Osteocyte (in vitro differentiated cells): Measurements from ENCODE around the gene GPC3. TPM values are rescaled to one million over a fixed set of nuclear protein-coding genes. Genes with fewer than 3 reads are reported as not detected.

Source experiments
- DNase-seq: peaks from one replicate; pipeline ENCODE4 v3.0.0; 2021; ENCODE audit warnings: mixed read lengths; ENCODE audit not compliant: unreplicated experiment; ENCODE audit errors: extremely low spot score
- H3K27ac Mint-ChIP-seq: one replicate; pipeline ENCODE4 v1.8.0; 2021; ENCODE audit warnings: mild to moderate bottlenecking, mixed read lengths; ENCODE audit not compliant: unreplicated experiment
- H3K27me3 Mint-ChIP-seq: one replicate; pipeline ENCODE4 v1.8.0; 2021; ENCODE audit warnings: mixed read lengths; ENCODE audit not compliant: unreplicated experiment
- H3K36me3 Mint-ChIP-seq: one replicate; pipeline ENCODE4 v1.8.0; 2021; ENCODE audit warnings: mixed read lengths; ENCODE audit not compliant: unreplicated experiment
- H3K4me1 Mint-ChIP-seq: one replicate; pipeline ENCODE4 v1.8.0; 2021; ENCODE audit warnings: mixed read lengths; ENCODE audit not compliant: unreplicated experiment
- H3K4me3 Mint-ChIP-seq: one replicate; pipeline ENCODE4 v1.8.0; 2021; ENCODE audit warnings: mild to moderate bottlenecking, moderate library complexity, mixed read lengths; ENCODE audit not compliant: unreplicated experiment
- H3K9me3 Mint-ChIP-seq: one replicate; pipeline ENCODE4 v1.8.0; 2021; ENCODE audit warnings: mixed read lengths; ENCODE audit not compliant: unreplicated experiment
- total RNA-seq: library from RNA; stranded (reverse); gene quantifications from 2 replicates; pipeline ENCODE4 v1.2.1, GENCODE V29; 2021
- TF ChIP-seq, protein P1 (sequence below): fragments of 200-600 bp; sonication (generic); IDR thresholded peaks from 2 replicates; pipeline ENCODE4 v1.5.0; 2021; ENCODE audit warnings: antibody characterized with exemption, mild to moderate bottlenecking, moderate library complexity

GPC3 gene
- total RNA-seq, 1 donor from 2014 or later: 19.6 TPM

- no peak for DNase-seq
- no peak overlapping the region for H3K27ac Mint-ChIP-seq
- no peaks in the 10 kb centered on the region for H3K27me3 Mint-ChIP-seq
- no peaks in the 10 kb centered on the region for H3K9me3 Mint-ChIP-seq
- H3K36me3 Mint-ChIP-seq: no peaks in the 10 kb centered on the region
- H3K4me1 Mint-ChIP-seq: no peaks in the 10 kb centered on the region
- TF ChIP-seq, protein P1, sequence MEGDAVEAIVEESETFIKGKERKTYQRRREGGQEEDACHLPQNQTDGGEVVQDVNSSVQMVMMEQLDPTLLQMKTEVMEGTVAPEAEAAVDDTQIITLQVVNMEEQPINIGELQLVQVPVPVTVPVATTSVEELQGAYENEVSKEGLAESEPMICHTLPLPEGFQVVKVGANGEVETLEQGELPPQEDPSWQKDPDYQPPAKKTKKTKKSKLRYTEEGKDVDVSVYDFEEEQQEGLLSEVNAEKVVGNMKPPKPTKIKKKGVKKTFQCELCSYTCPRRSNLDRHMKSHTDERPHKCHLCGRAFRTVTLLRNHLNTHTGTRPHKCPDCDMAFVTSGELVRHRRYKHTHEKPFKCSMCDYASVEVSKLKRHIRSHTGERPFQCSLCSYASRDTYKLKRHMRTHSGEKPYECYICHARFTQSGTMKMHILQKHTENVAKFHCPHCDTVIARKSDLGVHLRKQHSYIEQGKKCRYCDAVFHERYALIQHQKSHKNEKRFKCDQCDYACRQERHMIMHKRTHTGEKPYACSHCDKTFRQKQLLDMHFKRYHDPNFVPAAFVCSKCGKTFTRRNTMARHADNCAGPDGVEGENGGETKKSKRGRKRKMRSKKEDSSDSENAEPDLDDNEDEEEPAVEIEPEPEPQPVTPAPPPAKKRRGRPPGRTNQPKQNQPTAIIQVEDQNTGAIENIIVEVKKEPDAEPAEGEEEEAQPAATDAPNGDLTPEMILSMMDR: no peak
- H3K4me3 Mint-ChIP-seq: no peak overlapping the region
These were observed 303.5 kb downstream of the GPC3 start for GRCh38 chrX:133681897-133682296.

DNA sequence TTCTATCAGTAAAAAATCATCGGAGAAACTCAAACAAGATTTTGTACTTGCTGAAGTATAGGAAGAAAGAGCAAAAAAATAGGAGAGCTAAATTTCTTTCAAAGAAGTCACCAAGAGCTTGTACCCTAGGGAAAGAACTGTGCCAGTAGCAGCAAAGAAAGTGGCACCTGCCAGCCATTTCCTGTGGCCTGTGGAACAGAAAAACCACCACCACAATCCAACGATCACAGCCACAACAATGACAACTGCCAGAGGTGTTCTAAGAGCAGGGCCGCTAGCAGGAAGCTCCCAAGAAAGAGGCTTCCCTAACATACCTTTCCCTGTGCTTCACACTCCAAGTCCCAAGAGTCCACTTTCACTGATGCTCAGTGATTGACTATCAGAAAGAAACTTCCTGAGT, 304.0 kb downstream of the GPC3 start:
- Mint-ChIP-seq H3K27ac (no peak overlapping the region), H3K9me3 (no peaks in the 10 kb centered on the region), H3K4me1 (no peaks in the 10 kb centered on the region), H3K4me3 (no peak overlapping the region), H3K27me3 (no peaks in the 10 kb centered on the region), H3K36me3 (no peaks in the 10 kb centered on the region)
- TF ChIP-seq, protein P1: no peak
- DNase-seq: no peak

DNA sequence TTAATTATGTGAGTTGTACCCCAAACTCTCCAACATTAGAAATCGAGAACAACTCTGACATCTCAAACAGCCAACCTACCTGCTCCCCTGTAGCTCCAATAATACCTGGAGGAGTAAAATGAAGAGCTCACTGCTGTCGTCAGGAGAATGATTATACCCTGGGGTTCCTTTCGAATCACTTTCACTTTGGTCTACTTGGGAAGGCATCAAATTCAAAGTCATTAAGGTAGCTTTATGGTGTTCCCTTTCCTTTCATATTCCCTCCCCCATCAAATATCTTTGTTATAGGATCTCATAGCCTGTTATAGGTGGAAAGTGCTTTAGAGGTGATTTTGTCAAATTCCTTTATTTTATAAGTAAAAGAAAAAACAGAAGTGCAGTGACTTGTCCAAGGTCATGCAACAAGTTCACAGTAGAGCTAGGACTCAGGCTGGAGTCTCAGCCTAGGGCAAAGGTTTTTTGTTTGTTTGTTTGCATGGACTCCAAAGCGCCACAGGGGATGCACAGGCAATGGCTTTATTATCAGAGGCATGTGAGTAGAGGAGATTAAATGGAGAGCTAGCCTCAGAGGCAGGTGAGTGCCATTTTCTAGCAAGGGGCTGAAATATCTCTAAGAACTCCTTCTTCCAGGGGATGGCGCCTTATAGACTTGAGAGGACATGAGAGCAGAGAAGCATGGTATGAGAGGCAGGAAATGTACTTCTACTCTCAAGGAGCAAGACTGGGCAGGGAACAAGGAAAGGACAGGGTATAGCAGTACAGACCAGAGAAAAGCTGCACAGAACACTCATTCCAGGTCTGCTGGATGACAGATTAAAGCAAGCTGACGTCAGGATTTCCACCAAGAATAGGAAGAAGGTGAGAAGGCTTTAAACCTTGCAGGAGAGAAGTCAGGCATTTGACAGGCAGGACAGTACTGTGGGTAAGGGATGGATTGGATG, 308.0 kb downstream of the GPC3 start:
- Mint-ChIP-seq H3K27me3 (no peaks in the 10 kb centered on the region), H3K4me3 (no peak overlapping the region), H3K36me3 (no peaks in the 10 kb centered on the region), H3K9me3 (no peaks in the 10 kb centered on the region), H3K27ac (no peak overlapping the region), H3K4me1 (peaks cover 7% of the 10 kb centered on the region)
- TF ChIP-seq, protein P1: no peak
- DNase-seq: no peak

DNA sequence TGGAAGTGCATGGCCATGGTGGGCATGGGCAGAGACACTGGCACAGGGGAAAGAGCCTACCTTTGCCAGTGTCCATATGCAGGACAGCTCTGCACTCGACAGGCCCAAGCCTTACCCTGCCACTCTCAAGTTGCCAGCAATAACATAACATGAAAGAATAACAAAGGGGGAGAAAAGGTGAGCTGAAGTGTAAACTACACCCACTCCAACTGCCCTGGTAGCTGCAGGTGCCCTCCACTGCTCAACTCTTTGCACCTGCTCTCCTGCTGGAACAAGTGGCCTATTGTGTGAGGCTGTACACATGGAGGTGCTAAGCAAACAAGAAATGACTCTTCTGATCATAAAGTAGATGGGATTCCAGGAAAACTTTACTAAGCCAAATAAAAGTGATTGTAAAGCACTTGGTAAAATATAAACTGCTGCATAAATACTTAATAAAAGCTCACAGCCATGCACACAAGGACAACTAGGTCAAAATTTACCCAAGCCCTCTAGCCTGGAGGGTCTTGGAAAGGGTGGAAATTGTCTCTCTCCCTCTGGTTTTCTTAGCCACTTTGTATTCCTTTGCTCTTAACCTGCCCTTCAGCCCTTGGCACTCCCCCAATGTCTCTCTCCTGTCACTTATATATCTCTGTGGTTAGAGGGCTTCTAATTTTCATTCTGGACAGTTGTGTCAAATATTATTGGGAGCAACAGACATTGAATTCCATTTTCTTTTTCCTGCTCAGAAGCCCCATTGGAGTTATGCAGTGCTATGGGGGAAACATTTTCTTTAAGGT, 308.9 kb downstream of the GPC3 start:
- peaks cover 7% of the 10 kb centered on the region for H3K4me1 Mint-ChIP-seq
- TF ChIP-seq, protein P1: no peak

More for the DNA sequence above, 308.9 kb downstream of the GPC3 start:
- Mint-ChIP-seq H3K27ac (no peak overlapping the region), H3K4me3 (no peak overlapping the region), H3K36me3 (no peaks in the 10 kb centered on the region), H3K9me3 (no peaks in the 10 kb centered on the region), H3K27me3 (no peaks in the 10 kb centered on the region)
- DNase-seq: no peak
